T-helper 2 cell treated with Interferon-gamma antibody and Interleukin-4, amounts not matched to agents 5 μg/mL and 100 μg/mL, for 36 hours (primary cell): Measurements from ENCODE around the gene HAUS6.
"Not testable (repeated sequence)": the region's sequence is repeated elsewhere in the genome, so short reads cannot be mapped to it uniquely, and the experiment has no call there.

ENCODE experiments used
- DNase-seq: peaks from one replicate; pipeline ENCODE4 v3.0.0; 2021; ENCODE audit warnings: low spot score
- H3K27ac Mint-ChIP-seq: one replicate; pipeline ENCODE4 v1.8.0; 2021; ENCODE audit warnings: mild to moderate bottlenecking, mixed read lengths
- H3K27me3 Mint-ChIP-seq: one replicate; pipeline ENCODE4 v1.8.0; 2021; ENCODE audit warnings: low read depth, mixed read lengths
- H3K36me3 Mint-ChIP-seq: one replicate; pipeline ENCODE4 v1.8.0; 2021; ENCODE audit warnings: low read depth, mixed read lengths
- H3K4me1 Mint-ChIP-seq: one replicate; pipeline ENCODE4 v1.8.0; 2021; ENCODE audit warnings: low read depth, mixed read lengths
- H3K4me3 Mint-ChIP-seq: one replicate; pipeline ENCODE4 v1.8.0; 2022; ENCODE audit warnings: mild to moderate bottlenecking, moderate library complexity, mixed read lengths
- H3K9me3 Mint-ChIP-seq: one replicate; pipeline ENCODE4 v1.8.0; 2021; ENCODE audit warnings: mixed read lengths

HAUS6 gene

DNA sequence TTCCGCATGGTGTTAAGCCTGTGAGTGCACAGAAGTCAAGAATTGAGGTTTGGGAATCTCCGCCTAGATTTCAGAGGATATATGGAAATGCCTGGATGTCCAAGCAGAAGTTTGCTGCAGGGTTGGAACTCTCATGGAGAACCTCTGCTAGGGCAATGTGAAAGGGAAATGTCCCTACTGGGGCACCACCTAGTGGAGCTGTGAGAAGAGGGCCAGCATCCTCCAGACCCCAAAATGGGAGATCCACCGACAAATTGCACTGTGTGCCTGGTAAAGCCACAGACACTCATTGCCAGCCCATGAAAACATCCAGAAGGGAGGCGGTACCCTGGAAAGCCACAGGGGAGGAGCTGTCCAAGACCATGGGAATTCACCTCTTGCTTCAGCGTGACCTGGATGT lies 66.1 kb downstream of the HAUS6 start:
- no peak for DNase-seq

DNA sequence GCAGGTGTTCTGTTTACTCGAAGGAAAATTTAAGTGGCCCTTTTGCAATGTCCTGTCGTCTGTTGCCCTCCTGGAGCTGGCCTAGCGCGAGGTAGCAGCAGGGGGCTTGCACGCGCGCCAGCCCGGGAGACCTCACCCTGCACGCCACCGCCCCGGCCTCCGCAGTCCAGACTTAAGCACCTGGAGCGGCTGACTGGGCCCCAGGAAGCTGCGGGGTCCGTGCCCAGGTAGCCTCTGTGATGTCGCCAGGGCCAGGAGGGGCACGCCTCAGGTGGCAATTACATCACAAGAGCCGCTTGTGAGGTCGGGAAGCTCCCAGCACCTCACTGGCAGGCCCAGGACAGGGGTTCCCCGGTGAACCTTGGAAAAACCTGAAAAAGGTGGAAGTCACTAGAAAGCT lies 69.7 kb downstream of the HAUS6 start, which contains the start of gene SAXO1:
Gene SAXO1, minus strand, starts transcription at position 195 of the 400 bp plus-strand sequence. CDS start 301 bp downstream, outside the sequence.
- Mint-ChIP-seq H3K4me1 (peaks cover 6% of the 10 kb centered on the region), H3K27me3 (peaks cover 4% of the 10 kb centered on the region), H3K9me3 (no peaks in the 10 kb centered on the region), H3K27ac (no peak within 1 kb of the TSS), H3K36me3 (no peaks in the 10 kb centered on the region), H3K4me3 (no peak within 1 kb of the TSS)
- DNase-seq = no peak

More for the DNA sequence above, 66.1 kb downstream of the HAUS6 start:
- Mint-ChIP-seq H3K27ac (no peak overlapping the region), H3K4me3 (no peak overlapping the region), H3K4me1 (no peaks in the 10 kb centered on the region), H3K36me3 (no peaks in the 10 kb centered on the region), H3K27me3 (peaks cover 5% of the 10 kb centered on the region), H3K9me3 (no peaks in the 10 kb centered on the region)

DNA sequence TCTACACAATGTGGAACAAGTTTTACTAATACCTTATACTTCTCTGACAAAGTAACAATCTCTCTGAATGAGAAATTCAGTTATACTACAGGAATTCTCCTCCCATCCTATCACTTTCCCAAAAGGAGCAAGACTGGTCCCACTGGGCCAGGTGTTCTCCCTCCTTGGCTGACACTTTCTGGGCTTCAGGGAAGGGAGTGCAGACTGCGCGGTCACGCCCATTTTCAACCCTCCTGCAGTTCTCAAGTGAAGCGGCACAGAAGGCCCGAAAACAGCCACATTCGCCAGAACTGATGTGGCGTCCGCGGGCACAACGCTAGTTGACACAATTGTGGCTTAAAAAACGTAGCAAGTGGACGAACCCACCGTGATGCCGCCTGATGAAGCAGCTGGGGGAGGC lies 70.3 kb downstream of the HAUS6 start:
- H3K27me3 Mint-ChIP-seq = peaks cover 4% of the 10 kb centered on the region
- H3K4me3 Mint-ChIP-seq = no peak overlapping the region

DNA sequence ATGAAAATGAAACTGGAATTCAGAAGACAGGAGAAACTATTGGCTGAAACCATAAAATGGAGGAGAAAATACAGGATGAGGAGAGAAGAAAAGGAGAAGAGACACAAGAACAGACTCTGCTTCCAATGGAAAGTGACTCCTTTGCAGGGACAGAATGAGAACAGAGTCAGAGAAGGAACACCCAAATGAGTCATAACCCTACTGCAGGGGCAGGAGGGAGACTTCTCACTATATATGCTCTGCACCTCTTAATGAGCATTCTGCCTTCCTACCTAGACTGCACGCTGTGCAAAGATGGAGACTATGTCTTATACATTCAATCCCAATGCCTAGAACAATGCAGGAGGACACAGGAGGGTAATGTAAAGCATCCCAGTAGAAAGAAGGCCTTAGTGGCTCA lies 71.8 kb downstream of the HAUS6 start:
- H3K4me3 Mint-ChIP-seq = no peak overlapping the region
- H3K4me1 Mint-ChIP-seq = peaks cover 13% of the 10 kb centered on the region
- DNase-seq = no peak
- peaks cover 4% of the 10 kb centered on the region for H3K27me3 Mint-ChIP-seq
- H3K9me3 Mint-ChIP-seq = no peaks in the 10 kb centered on the region
- H3K27ac Mint-ChIP-seq = no peak overlapping the region
- H3K36me3 Mint-ChIP-seq = no peaks in the 10 kb centered on the region

More for the DNA sequence above, 70.3 kb downstream of the HAUS6 start:
- Mint-ChIP-seq H3K36me3 (no peaks in the 10 kb centered on the region), H3K9me3 (no peaks in the 10 kb centered on the region), H3K27ac (no peak overlapping the region), H3K4me1 (peaks cover 6% of the 10 kb centered on the region)
- no peak for DNase-seq

DNA sequence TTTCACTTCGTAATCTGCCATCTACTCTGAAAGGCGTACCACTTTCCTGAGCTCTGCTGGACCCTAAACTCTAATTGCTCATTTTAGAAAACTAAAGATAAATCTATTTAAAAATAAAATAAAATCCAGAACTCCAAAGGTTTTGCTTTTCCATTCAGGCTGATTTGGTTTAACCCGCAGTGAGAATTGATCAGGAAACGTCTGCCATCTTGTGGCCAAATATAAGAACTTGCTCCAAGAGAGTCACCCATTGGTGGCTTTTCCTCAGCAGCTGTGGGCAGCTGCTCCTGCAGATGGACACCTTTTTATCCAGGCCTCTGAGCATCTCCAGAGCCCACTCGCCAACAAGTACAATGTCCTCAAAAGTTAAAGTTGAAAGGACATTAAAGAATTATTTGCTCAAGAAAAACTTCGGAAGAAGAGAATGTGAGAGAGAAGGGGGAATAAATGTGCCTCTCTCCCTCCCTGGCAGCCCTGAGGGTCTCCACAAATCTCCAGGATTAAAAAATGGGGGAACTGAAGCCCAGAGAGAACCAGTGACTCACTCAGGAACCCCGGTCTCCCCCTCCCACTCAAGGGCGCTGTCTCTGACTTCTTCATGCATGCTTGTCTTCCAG lies 73.8 kb downstream of the HAUS6 start:
- H3K4me3 Mint-ChIP-seq = no peak overlapping the region
- H3K36me3 Mint-ChIP-seq = no peaks in the 10 kb centered on the region
- peaks cover 13% of the 10 kb centered on the region for H3K4me1 Mint-ChIP-seq
- H3K9me3 Mint-ChIP-seq = no peaks in the 10 kb centered on the region
- H3K27ac Mint-ChIP-seq = no peak overlapping the region
- DNase-seq = peak; percentile 20
- H3K27me3 Mint-ChIP-seq = peaks cover 14% of the 10 kb centered on the region

DNA sequence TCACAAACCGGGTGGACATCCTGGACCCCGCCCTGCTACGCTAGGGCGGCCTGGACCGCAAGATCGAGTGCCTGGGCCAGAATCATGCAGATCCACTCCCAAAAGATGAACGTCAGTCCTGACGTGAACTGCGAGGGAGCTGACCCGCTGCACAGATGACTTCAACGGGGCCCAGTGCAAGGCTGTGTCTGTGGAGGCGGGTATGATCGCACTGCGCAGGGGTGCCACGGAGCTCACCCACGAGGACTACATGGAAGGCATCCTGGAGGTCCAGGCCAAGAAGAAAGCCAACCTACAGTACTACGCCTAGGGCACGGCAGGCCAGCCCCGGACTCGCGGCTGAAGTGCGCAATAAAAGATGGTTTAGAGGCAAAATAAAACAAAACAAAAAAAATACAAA lies 74.9 kb downstream of the HAUS6 start:
- no peaks in the 10 kb centered on the region for H3K9me3 Mint-ChIP-seq
- peaks cover 13% of the 10 kb centered on the region for H3K4me1 Mint-ChIP-seq
- H3K36me3 Mint-ChIP-seq = no peaks in the 10 kb centered on the region
- no peak overlapping the region for H3K4me3 Mint-ChIP-seq
- no peak for DNase-seq
- peaks cover 17% of the 10 kb centered on the region for H3K27me3 Mint-ChIP-seq
- H3K27ac Mint-ChIP-seq = no peak overlapping the region

DNA sequence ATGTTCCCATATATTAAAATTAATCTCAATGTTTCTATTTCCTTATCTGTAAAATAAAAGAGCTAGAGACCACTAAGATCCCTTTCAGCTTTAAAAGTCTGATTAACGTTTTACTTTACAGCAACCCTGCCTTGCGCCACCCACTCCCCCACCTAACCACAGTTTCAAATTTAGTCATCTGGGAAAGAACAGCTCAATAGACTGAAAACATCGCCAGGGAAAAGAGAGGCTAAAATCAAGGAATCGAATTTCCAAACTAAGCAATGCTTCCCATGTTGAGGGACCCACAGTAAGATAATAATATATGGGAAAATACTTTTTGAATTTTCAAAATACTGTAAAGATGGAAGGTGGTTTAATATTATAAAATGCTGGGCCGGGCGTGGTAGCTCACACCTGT lies 76.3 kb downstream of the HAUS6 start:
- no peak overlapping the region for H3K27ac Mint-ChIP-seq
- peaks cover 13% of the 10 kb centered on the region for H3K4me1 Mint-ChIP-seq
- H3K4me3 Mint-ChIP-seq = no peak overlapping the region
- H3K36me3 Mint-ChIP-seq = no peaks in the 10 kb centered on the region
- DNase-seq = peak; percentile 31
- H3K9me3 Mint-ChIP-seq = no peaks in the 10 kb centered on the region
- peaks cover 17% of the 10 kb centered on the region for H3K27me3 Mint-ChIP-seq

DNA sequence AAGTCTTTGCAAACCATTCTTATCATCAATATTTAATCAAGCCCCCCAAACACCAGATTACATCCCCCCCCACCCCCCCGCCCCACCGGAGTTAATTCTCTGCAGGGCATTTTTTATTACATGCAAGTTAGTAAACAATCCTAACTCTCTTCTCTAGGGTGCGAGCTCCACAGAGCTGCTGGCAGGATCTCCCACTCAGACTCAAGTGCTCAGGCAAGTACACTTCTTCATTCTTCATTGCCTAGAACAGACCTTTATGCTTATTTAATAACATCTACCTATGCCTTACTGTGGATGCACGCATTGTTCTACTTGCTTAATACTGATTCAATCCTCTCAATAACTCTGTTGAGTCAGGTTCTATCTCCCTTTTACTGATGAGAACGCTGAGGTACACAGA lies 79.6 kb downstream of the HAUS6 start:
- Mint-ChIP-seq H3K4me1 (peaks cover 7% of the 10 kb centered on the region), H3K9me3 (no peaks in the 10 kb centered on the region), H3K27me3 (peaks cover 12% of the 10 kb centered on the region), H3K36me3 (no peaks in the 10 kb centered on the region), H3K27ac (no peak overlapping the region), H3K4me3 (no peak overlapping the region)
- DNase-seq = no peak

DNA sequence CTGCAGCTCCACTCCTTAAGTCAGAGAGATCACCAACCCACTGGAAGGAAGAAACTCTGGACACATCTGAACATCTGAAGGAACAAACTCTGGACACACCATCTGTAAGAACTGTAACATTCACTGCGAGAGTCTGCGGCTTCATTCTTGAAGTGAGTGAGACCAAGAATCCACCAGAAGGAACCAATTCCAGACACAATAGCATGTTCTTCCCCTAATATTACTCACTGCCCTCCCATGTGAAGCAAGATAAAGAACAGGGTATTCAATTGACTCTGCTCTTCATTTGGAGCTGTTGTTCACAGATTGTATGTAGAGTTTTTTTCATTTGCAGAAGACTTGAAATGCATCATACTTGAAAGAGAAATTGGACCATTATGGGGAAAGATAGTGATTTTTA lies 80.5 kb downstream of the HAUS6 start:
- Mint-ChIP-seq H3K36me3 (no peaks in the 10 kb centered on the region), H3K4me3 (no peak overlapping the region), H3K27me3 (peaks cover 12% of the 10 kb centered on the region), H3K27ac (no peak overlapping the region), H3K9me3 (no peaks in the 10 kb centered on the region), H3K4me1 (peaks cover 7% of the 10 kb centered on the region)
- DNase-seq = no peak

DNA sequence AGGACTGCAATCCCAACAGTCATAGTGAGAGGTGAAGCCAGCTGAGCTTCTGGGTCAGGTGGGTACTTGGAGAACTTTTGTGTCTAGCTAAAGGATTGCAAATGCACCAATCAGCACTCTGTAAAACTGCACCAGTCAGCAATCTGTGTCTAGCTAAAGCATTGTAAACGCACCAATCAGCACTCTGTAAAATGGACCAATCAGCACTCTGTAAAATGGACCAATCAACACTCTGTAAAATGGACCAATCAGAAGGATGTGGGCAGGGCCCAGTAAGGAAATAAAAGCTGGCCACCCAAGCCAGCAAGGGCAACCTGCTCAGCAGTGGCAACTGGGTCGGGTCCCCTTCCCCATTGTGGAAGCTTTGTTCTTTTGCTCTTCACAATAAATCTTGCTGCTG lies 81.1 kb downstream of the HAUS6 start:
- not testable (repeated sequence) for H3K27ac Mint-ChIP-seq, H3K4me3 Mint-ChIP-seq, H3K4me1 Mint-ChIP-seq, H3K36me3 Mint-ChIP-seq, H3K9me3 Mint-ChIP-seq, DNase-seq
- peaks cover 12% of the 10 kb centered on the region for H3K27me3 Mint-ChIP-seq

DNA sequence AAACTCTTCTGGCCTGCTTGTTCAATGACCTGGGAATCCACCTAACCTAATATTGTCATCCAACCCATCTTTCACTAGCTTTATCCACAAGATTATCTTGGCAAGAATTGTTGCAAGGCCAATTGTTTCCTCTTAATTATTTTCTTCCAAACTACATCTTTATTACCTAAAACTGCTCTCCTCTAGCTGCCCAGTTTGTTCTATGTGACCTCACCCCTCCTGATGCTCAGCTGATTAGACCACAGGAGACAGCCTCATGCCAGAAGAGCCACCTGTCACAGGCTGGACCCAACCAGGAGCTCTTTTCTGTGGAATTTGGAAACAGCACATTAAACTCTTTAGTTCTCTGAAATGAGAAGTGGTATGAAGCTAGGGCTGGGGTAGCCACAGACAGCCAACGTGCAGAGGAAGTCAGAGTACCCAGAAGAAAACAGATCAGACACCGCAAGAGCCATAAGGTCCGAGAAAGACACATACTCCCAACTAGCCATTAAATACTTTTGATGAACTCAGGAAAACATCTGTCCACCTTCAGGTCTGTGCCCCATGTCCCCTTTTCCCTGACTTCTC lies 81.7 kb downstream of the HAUS6 start:
- DNase-seq = no peak
- Mint-ChIP-seq H3K4me3 (no peak overlapping the region), H3K4me1 (no peaks in the 10 kb centered on the region), H3K9me3 (no peaks in the 10 kb centered on the region), H3K27me3 (peaks cover 12% of the 10 kb centered on the region), H3K27ac (no peak overlapping the region), H3K36me3 (no peaks in the 10 kb centered on the region)

DNA sequence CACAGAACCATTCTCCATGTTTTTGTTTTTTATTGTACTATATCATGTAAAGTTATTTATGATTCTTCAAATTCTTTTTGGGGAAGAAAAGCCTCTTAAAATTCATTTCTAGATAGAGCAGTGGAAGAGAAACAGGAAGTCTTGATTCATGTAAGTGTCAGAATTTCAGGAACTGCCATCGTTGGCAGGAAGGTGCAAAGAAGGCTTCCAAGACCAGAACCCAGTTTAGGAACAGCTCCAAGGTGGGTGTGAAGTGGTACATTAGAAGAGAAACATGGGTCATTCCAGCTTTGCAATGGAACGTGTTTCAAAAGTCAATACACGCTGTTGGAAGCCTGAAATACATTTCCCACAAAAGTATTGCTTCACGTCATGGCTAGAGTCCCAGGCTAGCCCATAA lies 84.5 kb downstream of the HAUS6 start:
- Mint-ChIP-seq H3K4me3 (no peak overlapping the region), H3K36me3 (no peaks in the 10 kb centered on the region), H3K4me1 (no peaks in the 10 kb centered on the region), H3K9me3 (no peaks in the 10 kb centered on the region), H3K27ac (no peak overlapping the region), H3K27me3 (peaks cover 2% of the 10 kb centered on the region)
- DNase-seq = no peak

DNA sequence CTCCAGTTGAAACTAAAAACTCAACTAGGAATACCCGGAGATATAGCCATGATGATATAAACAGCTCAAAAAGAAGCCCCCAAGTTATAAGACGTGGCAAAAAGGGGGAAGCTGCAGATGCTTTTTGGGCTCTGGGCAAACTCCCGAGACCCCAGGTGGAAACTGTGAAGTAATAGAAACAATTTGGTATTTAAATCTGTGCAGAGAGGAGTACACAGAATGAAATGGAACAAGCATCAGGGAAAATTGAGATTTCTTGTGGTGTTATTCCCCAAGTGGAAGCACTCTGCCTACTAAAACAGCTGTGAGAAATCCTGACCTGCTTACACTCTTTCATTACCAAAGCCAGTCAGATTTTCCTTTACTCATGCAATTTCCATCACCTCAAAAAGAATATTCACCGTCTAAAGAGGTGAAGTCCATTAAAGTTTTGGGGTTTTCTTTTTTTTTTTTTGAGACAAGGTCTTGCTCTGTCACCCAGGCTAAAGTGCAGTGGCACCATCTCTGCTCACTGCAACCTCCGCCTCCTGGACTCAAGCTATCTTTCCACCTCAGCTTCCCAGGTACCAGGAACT lies 93.2 kb downstream of the HAUS6 start:
- Mint-ChIP-seq H3K9me3 (no peaks in the 10 kb centered on the region), H3K27me3 (no peaks in the 10 kb centered on the region), H3K4me3 (no peak overlapping the region), H3K27ac (no peak overlapping the region), H3K4me1 (no peaks in the 10 kb centered on the region), H3K36me3 (no peaks in the 10 kb centered on the region)
- DNase-seq = no peak
